IMR-90 (cell line): ENCODE results near the gene XAF1. TPM values are rescaled to one million over a fixed set of nuclear protein-coding genes. Genes with fewer than 3 reads are reported as not detected.
A peak's percentile ranks its signal among the peaks of the same experiment; 100 is the strongest.

ENCODE experiments used
- ATAC-seq: fragments of 200-7000 bp; cut with Tn5 transposase; 2 replicates; pipeline ENCODE4 v1.9.1; 2020; ENCODE audit warnings: low read depth, mild to moderate bottlenecking, moderate library complexity
- BruUV-seq: library from RNA; stranded (reverse); fragments of 400-500 nt; replicated peaks from 2 replicates; lab custom pipeline; 2021; lab: Mats Ljungman, UMichigan
- CTCF ChIA-PET: fragments of 300-600 bp; formaldehyde crosslinking; extraction: SDS; loops from one replicate; lab custom pipeline; 2021; ENCODE audit warnings: antibody characterized with exemption; lab: Yijun Ruan, JAX
- POLR2A ChIA-PET: fragments of 300-600 bp; sonication (Branson Sonifier 250); formaldehyde crosslinking; loops from one replicate; lab custom pipeline; 2022; ENCODE audit warnings: antibody characterized with exemption; ENCODE audit not compliant: unreplicated experiment; lab: Charles Lee
- DNase-seq: peaks from one replicate; pipeline ENCODE4 v3.0.0; 2013
- H2AFZ ChIP-seq: replicated peaks from 2 replicates; pipeline ENCODE3; 2013; ENCODE audit warnings: low read length, mild to moderate bottlenecking; ENCODE audit not compliant: poor library complexity
- H2AK5ac ChIP-seq: 2 replicates; pipeline ENCODE4 v1.6.1; 2013; ENCODE audit warnings: low read depth, low read length, inconsistent platforms
- H2AK9ac ChIP-seq: replicated peaks from 2 replicates; pipeline ENCODE3; 2013; ENCODE audit warnings: mild to moderate bottlenecking, low read depth, low read length, moderate library complexity; ENCODE audit not compliant: poor library complexity
- H2BK120ac ChIP-seq: 2 replicates; pipeline ENCODE4 v1.6.1; 2013; ENCODE audit warnings: low read depth, low read length, inconsistent platforms
- H2BK15ac ChIP-seq: 3 replicates; pipeline ENCODE4 v1.6.1; 2013; ENCODE audit warnings: low read depth, low read length, inconsistent platforms
- H2BK20ac ChIP-seq: 2 replicates; pipeline ENCODE4 v1.6.1; 2013; ENCODE audit warnings: low read depth, mild to moderate bottlenecking, inconsistent platforms, low read length, moderate library complexity
- H2BK5ac ChIP-seq: 2 replicates; pipeline ENCODE4 v1.6.1; 2013; ENCODE audit warnings: mild to moderate bottlenecking, low read depth, low read length, inconsistent platforms; ENCODE audit not compliant: poor library complexity, severe bottlenecking
- H3K14ac ChIP-seq: replicated peaks from 2 replicates; pipeline ENCODE4 v1.6.1; 2013; ENCODE audit warnings: low read depth, low read length, inconsistent platforms
- H3K18ac ChIP-seq: 2 replicates; pipeline ENCODE4 v1.6.1; 2013; ENCODE audit warnings: low read depth, low read length, control low read depth
- H3K23ac ChIP-seq: 2 replicates; pipeline ENCODE4 v1.6.1; 2013; ENCODE audit warnings: low read depth, low read length, inconsistent platforms
- H3K27ac ChIP-seq: 2 replicates; pipeline ENCODE4 v1.5.1; 2013; ENCODE audit warnings: mild to moderate bottlenecking, control low read depth, low read length; ENCODE audit not compliant: insufficient read depth
- H3K27me3 ChIP-seq: 2 replicates; pipeline ENCODE4 v1.6.1; 2013; ENCODE audit warnings: low read length; ENCODE audit not compliant: control insufficient read depth, insufficient read depth
- H3K36me3 ChIP-seq: 2 replicates; pipeline ENCODE4 v1.6.1; 2013; ENCODE audit warnings: low read length, mixed read lengths; ENCODE audit not compliant: control insufficient read depth, insufficient read depth
- H3K4ac ChIP-seq: 2 replicates; pipeline ENCODE4 v1.6.1; 2013; ENCODE audit warnings: low read depth, low read length, inconsistent platforms
- H3K4me1 ChIP-seq: 2 replicates; pipeline ENCODE4 v1.6.1; 2013; ENCODE audit warnings: low read length, mixed read lengths; ENCODE audit not compliant: control insufficient read depth, insufficient read depth
- H3K4me2 ChIP-seq: 2 replicates; pipeline ENCODE4 v1.6.1; 2013; ENCODE audit warnings: low read depth, mild to moderate bottlenecking, control low read depth, low read length, moderate library complexity
- H3K4me3 ChIP-seq: 2 replicates; pipeline ENCODE4 v1.5.1; 2013; ENCODE audit warnings: low read depth, mild to moderate bottlenecking, control low read depth, low read length, moderate library complexity; ENCODE audit not compliant: insufficient read depth
- H3K56ac ChIP-seq: 2 replicates; pipeline ENCODE4 v1.6.1; 2013; ENCODE audit warnings: low read length, inconsistent platforms; ENCODE audit not compliant: insufficient read depth; ENCODE audit errors: extremely low read depth
- H3K79me1 ChIP-seq, 2 experiments: 2 replicates each; pipeline ENCODE4 v1.6.1; 2013; ENCODE audit warnings: low read length in 2 of 2, inconsistent platforms in 1 of 2, low read depth in 1 of 2
- H3K9ac ChIP-seq: 2 replicates; pipeline ENCODE4 v1.6.1; 2013; ENCODE audit warnings: low read depth, low read length, control low read depth
- H3K9me1 ChIP-seq: 2 replicates; pipeline ENCODE4 v1.6.1; 2013; ENCODE audit warnings: low read length, inconsistent platforms; ENCODE audit not compliant: insufficient read depth
- H3K9me3 ChIP-seq: 2 replicates; pipeline ENCODE4 v1.6.1; 2013; ENCODE audit warnings: low read length; ENCODE audit not compliant: control insufficient read depth, insufficient read depth
- H4K20me1 ChIP-seq: 2 replicates; pipeline ENCODE4 v1.6.1; 2013; ENCODE audit warnings: low read length, inconsistent platforms; ENCODE audit not compliant: insufficient read depth
- H4K5ac ChIP-seq: 2 replicates; pipeline ENCODE4 v1.6.1; 2013; ENCODE audit warnings: mild to moderate bottlenecking, low read depth, low read length, control low read depth
- H4K8ac ChIP-seq, 2 experiments: 2 replicates each; pipeline ENCODE4 v1.6.1; 2013; ENCODE audit warnings: low read depth in 2 of 2, low read length in 2 of 2, control low read depth in 1 of 2, inconsistent platforms in 1 of 2
- H4K91ac ChIP-seq: 2 replicates; pipeline ENCODE4 v1.6.1; 2013; ENCODE audit warnings: low read depth, low read length, inconsistent platforms; ENCODE audit not compliant: insufficient read depth
- BHLHE40 ChIP-seq: fragments of 150-350 bp; IDR thresholded peaks from 2 replicates; pipeline ENCODE4 v1.6.1; 2016; ENCODE audit warnings: mild to moderate bottlenecking, low read depth, low read length
- CHD1 ChIP-seq: IDR thresholded peaks from 2 replicates; pipeline ENCODE4 v1.6.1; 2012; ENCODE audit warnings: low read depth, low read length, improper control_type of control experiment
- CTCF ChIP-seq: conservative IDR thresholded peaks from 2 replicates; pipeline ENCODE4 v1.5.1; 2012; ENCODE audit warnings: mild to moderate bottlenecking, low read depth, low read length, improper control_type of control experiment
- MAFK ChIP-seq: IDR thresholded peaks from 2 replicates; pipeline ENCODE4 v1.6.1; 2012; ENCODE audit warnings: low read depth, low read length, improper control_type of control experiment
- POLR2A ChIP-seq: IDR thresholded peaks from 2 replicates; pipeline ENCODE4 v1.6.1; 2012; ENCODE audit warnings: mild to moderate bottlenecking, low read depth, low read length
- RAD21 ChIP-seq: IDR thresholded peaks from 2 replicates; pipeline ENCODE4 v1.6.1; 2012; ENCODE audit warnings: low read length, improper control_type of control experiment
- SMC3 ChIP-seq: fragments of 150-350 bp; IDR thresholded peaks from 2 replicates; pipeline ENCODE4 v1.6.1; 2016; ENCODE audit warnings: low read depth, mild to moderate bottlenecking, antibody characterized with exemption, low read length, moderate library complexity
- WGBS, 2 experiments: methylation state at CpG; one replicate each; pipeline versions ENCODE4 v1.1.5 to v1.1.7; 2013; ENCODE audit warnings: missing lambda C conversion rate in 2 of 2; ENCODE audit not compliant: insufficient read length in 1 of 2; ENCODE audit errors: extremely low coverage in 2 of 2; 5-methylcytosine and 5-hydroxymethylcytosine counted together
- dilution Hi-C: fragments of 300-500 bp; cut with HindIII; formaldehyde crosslinking; loops from one replicate; pipeline ENCODE4 v1.14.3; 2018; ENCODE audit warnings: low sequenced_read_pairs; ENCODE audit not compliant: unreplicated experiment
- in situ Hi-C: fragments of 300-500 bp; cut with MboI; formaldehyde crosslinking; loops from 3 replicates; pipeline ENCODE4 v1.14.3; 2019; ENCODE audit warnings: low sequenced_read_pairs, inconsistent platforms, mixed read lengths
- intact Hi-C: fragments of 100-400 bp; cut with micrococcal nuclease; formaldehyde crosslinking; loops from 2 replicates; pipeline ENCODE4 v1.10.0; 2022
- polyA plus RNA-seq, 3 experiments: library from polyadenylated mRNA; depleted of rRNA; stranded (reverse); fragments of >200 nt; gene quantifications; 2 replicates each; pipeline ENCODE4 v1.2.3, GENCODE V29; 2012; ENCODE audit warnings: low replicate concordance in 1 of 3
- total RNA-seq: library from RNA; depleted of rRNA; stranded (reverse); fragments of >200 nt; gene quantifications from 2 replicates; pipeline ENCODE4 v1.2.3, GENCODE V29; 2012

The XAF1 gene
- total and polyA plus RNA-seq, 2 of the 4 experiments (the other 2 are of a cell fraction) = 1.3 to 3.9 TPM

- Histone ChIP-seq H3K4me2 (no peak overlapping the region), H3K9ac (no peak overlapping the region), H3K79me1 (no peaks in the 10 kb centered on the region), H3K4ac (no peak overlapping the region), H2AK9ac (no peak overlapping the region), H3K4me3 (no peak overlapping the region), H3K27ac (no peak overlapping the region), H3K23ac (no peak overlapping the region), H4K5ac (no peak overlapping the region), H3K18ac (no peak overlapping the region), H3K27me3 (peaks cover 8% of the 10 kb centered on the region), H3K9me1 (no peaks in the 10 kb centered on the region), H3K56ac (no peak overlapping the region), H3K14ac (no peak overlapping the region), H2BK20ac (no peak overlapping the region), H4K91ac (no peak overlapping the region), H2BK5ac (no peak overlapping the region), H4K8ac (no peak overlapping the region), H3K4me1 (no peaks in the 10 kb centered on the region), H2AFZ (no peak overlapping the region), H2AK5ac (no peak overlapping the region), H2BK15ac (no peak overlapping the region), H4K20me1 (no peaks in the 10 kb centered on the region), H3K9me3 (no peaks in the 10 kb centered on the region), H2BK120ac (no peak overlapping the region), H3K36me3 (no peaks in the 10 kb centered on the region)
- dilution Hi-C loops (no loop called here), intact Hi-C loops (loop anchor here (1.0 kb wide), 1 partner anchor 134 kb away; no protein-coding TSS in a partner anchor), in situ Hi-C loops (no loop called here)
- DNase-seq (peak; percentile 4), ATAC-seq (0 out of 2 replicates have a peak, but pooled peaks have one; percentile 29)
- ChIA-PET POLR2A (no interaction called here), CTCF (interaction anchor here (0.7 to 1.5 kb wide), 2 partner anchors 14 to 134 kb away, joined by 3 to 4 read pairs; no protein-coding TSS in a partner anchor)
- whole genome bisulfite sequencing, 2 experiments = 80% methylated on average over 1 of the region's 13 CpGs; no CpG with 5 or more reads in 1 of the 2 experiments
- no TSS peak for BruUV-seq
- TF ChIP-seq MAFK (no peak), CTCF (peak; percentile 56), BHLHE40 (no peak), SMC3 (peak; percentile 55), POLR2A (no peak), CHD1 (no peak), RAD21 (peak; percentile 67)
Measured at GRCh38 chr17:6800422-6801027, 44.7 kb downstream of the XAF1 start.
